ENCODE data around the gene NEK2.

DNA sequence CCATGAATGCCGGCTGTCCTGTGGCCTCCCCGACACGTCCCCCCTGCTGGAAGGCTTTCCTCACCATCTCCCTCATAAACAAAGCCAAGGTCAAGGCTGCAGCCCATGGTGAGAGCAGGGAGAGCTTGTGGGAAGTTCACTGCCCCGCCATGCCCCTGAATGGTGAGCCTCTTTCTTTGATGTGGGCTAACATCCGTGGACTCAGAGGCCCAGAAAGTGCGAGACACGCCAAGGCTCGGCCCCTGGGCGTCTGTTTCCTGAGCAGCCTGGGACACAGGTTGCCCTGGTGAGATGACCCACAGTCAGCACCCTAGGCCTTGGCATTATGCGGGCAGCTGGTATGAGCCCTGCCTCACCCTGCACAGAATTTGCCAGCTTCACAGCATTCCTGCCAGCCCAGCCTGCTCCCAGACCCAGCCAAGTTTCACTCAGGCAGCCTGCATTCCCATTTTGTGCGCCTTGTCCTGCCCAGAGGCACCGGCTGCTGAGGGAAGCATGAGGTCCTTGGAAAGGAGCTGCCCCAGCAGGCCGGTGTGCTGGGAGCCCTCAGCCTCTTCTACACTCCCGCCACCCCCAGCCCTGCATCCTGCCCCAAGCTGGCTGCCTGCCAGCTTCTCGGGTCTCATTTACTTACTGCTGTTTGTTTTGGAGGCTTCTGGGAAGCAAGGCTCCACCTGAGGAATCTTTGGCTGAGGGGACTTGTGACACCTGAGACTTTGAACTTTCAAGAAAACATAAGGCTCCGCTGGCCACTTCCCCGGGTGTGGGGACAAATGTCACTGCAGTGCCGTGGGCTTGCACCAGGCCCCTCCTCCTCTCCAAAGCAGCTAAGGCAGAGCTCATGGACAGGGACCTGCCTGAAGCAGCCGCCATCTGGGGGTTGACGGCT lies 31.9 kb downstream of the NEK2 start:
- TF ChIP-seq, protein P1, sequence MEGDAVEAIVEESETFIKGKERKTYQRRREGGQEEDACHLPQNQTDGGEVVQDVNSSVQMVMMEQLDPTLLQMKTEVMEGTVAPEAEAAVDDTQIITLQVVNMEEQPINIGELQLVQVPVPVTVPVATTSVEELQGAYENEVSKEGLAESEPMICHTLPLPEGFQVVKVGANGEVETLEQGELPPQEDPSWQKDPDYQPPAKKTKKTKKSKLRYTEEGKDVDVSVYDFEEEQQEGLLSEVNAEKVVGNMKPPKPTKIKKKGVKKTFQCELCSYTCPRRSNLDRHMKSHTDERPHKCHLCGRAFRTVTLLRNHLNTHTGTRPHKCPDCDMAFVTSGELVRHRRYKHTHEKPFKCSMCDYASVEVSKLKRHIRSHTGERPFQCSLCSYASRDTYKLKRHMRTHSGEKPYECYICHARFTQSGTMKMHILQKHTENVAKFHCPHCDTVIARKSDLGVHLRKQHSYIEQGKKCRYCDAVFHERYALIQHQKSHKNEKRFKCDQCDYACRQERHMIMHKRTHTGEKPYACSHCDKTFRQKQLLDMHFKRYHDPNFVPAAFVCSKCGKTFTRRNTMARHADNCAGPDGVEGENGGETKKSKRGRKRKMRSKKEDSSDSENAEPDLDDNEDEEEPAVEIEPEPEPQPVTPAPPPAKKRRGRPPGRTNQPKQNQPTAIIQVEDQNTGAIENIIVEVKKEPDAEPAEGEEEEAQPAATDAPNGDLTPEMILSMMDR (conservative IDR thresholded peaks at IDR 0.05; ENCODE audit: low read length), result no peak
- no peak for TF ChIP-seq EZH2phosphoT487 (IDR thresholded peaks at IDR 0.05; ENCODE audit: borderline replicate concordance)
